NCI-H2107 treated with DMSO at 0.1 percent for 48 hours (cell line): ENCODE measurements around the gene DPYD.
A peak's percentile ranks its signal among the peaks of the same experiment; 100 is the strongest.

Source experiments
- DNase-seq: peaks from one replicate; lab custom pipeline; 2025; ENCODE audit not compliant: unreplicated experiment; lab: John Stamatoyannopoulos, UW

Gene DPYD

DNA sequence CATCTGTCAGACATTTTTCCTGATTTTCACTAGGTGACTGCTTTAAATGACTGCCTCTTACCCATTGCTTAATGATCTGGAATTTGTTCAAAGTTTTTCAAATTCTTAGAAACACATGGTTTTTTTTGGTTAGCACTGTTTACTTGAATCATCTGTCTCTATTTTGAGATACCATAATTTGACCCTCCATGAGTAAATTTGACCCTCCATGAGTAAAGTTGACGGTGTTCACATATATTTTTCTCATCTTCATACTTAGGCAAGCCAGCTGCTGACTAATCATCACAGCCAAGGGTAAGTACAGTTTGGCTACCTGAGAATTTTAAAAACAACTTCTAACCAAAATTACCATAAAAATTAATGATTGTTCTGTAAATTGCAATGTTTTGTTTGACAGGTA, 612.7 kb downstream of the DPYD start:
- DNase-seq, result no peak

GRCh38 chr1:97307568-97307967, 613.3 kb downstream of the DPYD start:
- no peak for DNase-seq

DNA sequence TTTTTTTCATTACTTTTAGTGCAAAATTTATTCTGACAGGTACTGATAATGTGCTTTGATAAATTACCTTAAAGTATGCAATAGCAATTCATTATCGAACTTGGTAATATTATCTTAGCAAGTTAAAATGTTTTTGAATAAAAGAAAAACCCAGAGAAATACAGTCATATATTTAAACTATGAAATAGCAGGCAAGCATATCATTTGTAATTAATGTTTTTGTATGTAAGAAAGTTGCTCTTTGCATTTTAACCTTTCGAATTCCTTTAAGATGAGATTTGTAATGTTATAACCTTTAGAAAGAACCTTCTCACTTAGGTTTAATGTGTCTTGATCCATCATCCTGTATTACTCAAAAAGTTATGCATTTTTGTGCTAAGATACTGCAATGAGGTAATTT, 613.7 kb downstream of the DPYD start:
- DNase-seq, result no peak

- DNase-seq, result no peak
Measured at GRCh38 chr1:97306504-97306903, 614.3 kb downstream of the DPYD start.

- DNase-seq, result no peak
Measured at GRCh38 chr1:97304366-97304765, 616.5 kb downstream of the DPYD start.

DNA sequence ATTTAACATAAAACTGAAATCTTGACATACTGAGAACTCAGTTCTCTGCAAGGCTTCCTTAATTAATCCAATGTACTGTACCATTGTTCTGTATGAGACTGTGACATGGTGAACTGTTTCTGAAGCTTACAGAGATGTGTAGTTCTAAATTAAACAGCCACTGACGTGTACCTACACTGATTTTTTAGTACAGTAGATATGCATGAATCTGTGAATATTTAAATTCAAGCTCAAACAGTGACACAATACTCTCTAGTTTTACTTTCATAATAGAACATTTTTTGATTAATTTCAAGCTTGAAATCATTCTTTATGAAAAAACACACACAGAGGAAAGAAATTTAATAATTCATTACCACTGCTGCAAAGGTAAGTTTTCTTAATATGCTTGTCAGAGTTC, 621.9 kb downstream of the DPYD start:
- no peak for DNase-seq

DNA sequence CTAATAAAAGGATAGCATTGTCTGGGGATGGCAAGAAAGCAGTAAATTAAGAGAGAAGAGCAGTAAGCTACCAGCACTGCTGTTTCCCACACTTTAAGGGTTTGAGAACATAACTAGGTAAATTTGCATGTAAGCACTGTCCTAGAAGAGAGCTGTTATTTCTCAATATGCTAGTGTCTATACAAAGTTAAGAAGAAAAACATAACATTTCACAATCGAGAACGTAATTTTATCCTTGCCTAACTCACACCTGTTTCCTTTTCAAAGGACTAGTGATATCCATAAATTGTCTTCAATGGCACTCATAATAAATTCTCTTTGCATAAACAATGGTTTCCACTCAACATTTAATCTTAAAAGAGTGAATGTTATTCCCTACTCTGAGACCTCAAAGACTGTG, 623.2 kb downstream of the DPYD start:
- peak; percentile 37 for DNase-seq

GRCh38 chr1:97281962-97282361, 638.9 kb downstream of the DPYD start:
- no peak for DNase-seq

DNA sequence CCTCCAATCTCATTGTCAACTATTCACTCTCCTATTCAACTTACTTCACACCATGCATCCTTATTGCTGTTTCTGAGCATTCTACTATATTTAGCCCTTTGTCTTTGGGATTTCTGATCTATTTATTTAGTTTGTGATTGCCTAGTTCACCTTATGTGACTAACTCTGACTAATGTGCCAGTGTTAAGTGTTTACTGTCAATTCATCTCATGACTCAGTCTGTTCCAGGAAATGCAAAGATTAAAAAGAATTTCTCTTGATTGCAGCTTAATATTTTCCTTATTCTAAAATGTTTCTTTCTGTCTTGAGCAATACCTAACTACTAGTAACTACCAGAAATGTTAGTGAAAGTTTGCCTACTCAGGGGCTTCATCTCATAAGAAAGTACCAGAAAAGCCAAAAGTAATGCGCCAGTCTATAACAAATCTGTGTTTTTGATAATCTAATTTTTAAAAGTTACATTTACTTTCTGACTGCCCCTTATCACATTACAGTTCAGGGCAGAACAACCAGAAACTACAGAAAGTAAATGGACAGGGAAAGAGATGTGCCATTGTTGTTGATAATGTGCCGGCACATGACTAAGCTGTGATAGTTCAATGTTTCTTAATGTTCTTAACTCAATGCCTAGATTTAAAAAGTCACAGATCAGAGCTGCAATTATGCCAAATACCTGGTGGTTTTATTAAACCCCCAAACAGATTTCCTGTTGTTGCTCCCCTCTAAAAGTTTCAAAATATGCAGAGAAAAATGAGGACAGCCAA, 642.8 kb downstream of the DPYD start:
- no peak for DNase-seq

- no peak for DNase-seq
Measured at GRCh38 chr1:97271916-97272788, 648.7 kb downstream of the DPYD start.

DNA sequence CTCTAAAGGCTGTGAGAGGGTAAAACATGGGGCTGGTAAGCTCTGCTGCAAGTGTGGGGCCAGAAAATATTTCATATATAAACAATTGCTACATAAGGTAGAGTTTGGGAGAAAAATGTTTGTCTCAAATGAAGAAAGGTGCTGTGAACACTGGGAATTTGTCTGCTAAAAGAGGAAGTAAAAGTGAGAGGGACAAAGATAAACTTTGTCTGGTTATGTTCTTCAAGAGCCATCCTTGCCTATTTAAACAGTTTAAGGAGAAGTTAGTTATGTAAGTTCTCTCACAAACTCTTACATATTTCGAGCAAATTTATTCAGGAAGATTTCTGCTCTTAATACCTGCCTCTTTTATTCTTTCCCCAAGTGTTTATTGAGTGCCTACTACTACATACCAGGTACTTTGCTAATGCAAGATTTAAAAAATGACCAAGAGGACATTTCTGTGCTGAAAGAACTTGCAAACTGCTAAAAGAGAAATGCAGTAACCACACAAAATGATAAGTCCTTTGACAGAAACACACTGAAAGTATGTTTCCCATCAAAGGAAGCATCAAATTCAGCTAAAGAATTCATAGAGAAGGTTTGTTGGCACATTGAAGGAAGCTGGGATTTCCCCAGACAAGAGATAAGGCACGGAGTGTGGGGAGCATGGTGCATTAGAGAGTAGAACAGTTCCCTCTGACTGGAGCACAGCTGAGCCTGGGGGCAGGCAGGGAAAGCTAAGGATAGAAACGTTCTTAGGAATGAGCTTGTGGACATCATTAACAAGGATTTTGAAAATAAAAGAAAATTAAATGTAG, 650.1 kb downstream of the DPYD start:
- no peak for DNase-seq

GRCh38 chr1:97265630-97266029, 655.2 kb downstream of the DPYD start:
- no peak for DNase-seq

DNA sequence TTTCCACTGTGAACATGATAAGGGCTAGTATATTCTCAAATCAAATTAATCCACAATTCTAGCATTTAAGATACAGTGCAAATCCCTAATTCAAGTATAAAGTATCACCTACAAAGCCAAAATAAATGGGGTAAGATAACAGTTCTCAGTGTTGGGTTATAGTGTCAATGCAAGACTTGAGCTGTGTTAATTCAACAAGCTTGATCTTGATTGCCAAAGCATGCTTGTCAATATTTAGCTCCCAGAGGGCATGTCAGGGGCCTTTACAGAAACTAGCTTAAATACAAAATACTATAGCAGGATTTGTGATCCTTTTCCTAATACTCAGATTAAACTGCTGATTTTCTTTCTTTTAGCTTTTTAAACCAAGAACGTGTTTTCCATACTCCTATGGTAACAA, 658.0 kb downstream of the DPYD start:
- no peak for DNase-seq

GRCh38 chr1:97258597-97258996, 662.2 kb downstream of the DPYD start:
- no peak for DNase-seq

- DNase-seq, result no peak
Measured at GRCh38 chr1:97254731-97255463, 665.9 kb downstream of the DPYD start.

DNA sequence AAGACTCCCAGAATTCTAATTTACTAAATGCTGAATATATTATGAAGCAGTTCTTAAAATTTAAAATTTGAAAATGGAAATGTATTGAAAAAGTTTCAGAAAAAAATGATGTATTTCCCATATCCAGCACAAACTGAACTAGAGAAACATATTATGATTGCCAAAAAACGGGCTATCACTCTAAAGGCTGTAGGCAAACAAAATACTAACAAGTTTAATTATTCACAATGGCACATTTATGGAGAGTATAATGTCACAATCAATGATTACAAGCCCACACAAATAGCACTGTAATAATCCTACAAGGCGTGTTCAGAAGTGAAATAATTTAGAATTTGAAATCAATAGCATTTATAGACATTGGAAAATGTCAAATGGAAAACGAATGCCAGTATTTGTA, 667.9 kb downstream of the DPYD start:
- no peak for DNase-seq

- no peak for DNase-seq
Measured at GRCh38 chr1:97252076-97252475, 668.8 kb downstream of the DPYD start.

DNA sequence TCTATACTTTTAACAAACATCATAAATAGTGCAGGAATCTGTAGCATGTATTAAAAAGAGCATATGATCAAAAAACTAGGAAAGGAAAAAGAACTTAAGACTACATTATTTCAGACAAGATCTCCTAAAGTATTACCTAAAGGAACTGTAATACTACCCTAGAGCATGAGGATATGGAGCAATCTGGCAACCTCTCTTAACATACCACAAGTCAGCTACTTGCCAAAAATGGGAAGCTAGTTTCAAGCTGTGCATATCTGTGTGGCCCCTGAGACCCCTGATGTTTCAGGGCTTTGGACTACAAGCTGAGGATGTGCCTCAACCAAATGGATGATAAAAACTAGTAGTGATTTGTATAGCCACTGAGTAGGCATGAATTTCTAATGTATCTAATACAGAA, 673.6 kb downstream of the DPYD start:
- DNase-seq, result no peak

- peak; percentile 2 for DNase-seq
Measured at GRCh38 chr1:97245682-97246081, 675.2 kb downstream of the DPYD start.

- no peak for DNase-seq
Measured at GRCh38 chr1:97245026-97245425, 675.8 kb downstream of the DPYD start.
